Naive thymus-derived CD4-positive, alpha-beta T cell (primary cell): ENCODE data around the gene BTBD3. TPM values are rescaled to one million over a fixed set of nuclear protein-coding genes. Genes with fewer than 3 reads are reported as not detected.

Source experiments
- ATAC-seq: fragments of 150-1000 bp; cut with Tn5 transposase; 2 replicates; pipeline ENCODE4 v1.10.0; 2021; ENCODE audit warnings: mild to moderate bottlenecking, moderate library complexity
- CTCF ChIA-PET: fragments of 350-600 bp; sonication (Branson Sonifier 250); formaldehyde crosslinking; loops from one replicate; lab custom pipeline; 2021; ENCODE audit warnings: antibody characterized with exemption; lab: Charles Lee
- POLR2A ChIA-PET: fragments of 350-600 bp; sonication (Branson Sonifier 250); formaldehyde crosslinking; loops from one replicate; lab custom pipeline; 2021; ENCODE audit warnings: antibody characterized with exemption, inconsistent platforms; lab: Charles Lee
- DNase-seq, 9 donors: peaks; one replicate each; pipeline versions ENCODE4 v3.0.0 to v3.0.0-alpha.2; 2020 to 2022; ENCODE audit warnings: mixed read lengths in 1 of 9
- H3K27ac ChIP-seq: one replicate; pipeline ENCODE4 v1.7.0; 2013; ENCODE audit warnings: mild to moderate bottlenecking, low read depth, low read length, moderate library complexity
- H3K27me3 ChIP-seq, 2 donors: one replicate each; pipeline ENCODE4 v1.7.0; 2013; ENCODE audit warnings: low read length in 2 of 2, mild to moderate bottlenecking in 2 of 2, moderate library complexity in 2 of 2; ENCODE audit not compliant: control insufficient read depth in 2 of 2, insufficient read depth in 2 of 2
- H3K36me3 ChIP-seq, 3 experiments: 1 replicate in 2 of 3; 2 replicates in 1 of 3; pipeline ENCODE4 v1.7.0; 2013; ENCODE audit warnings: low read length in 3 of 3, mild to moderate bottlenecking in 3 of 3, moderate library complexity in 1 of 3; ENCODE audit not compliant: insufficient read depth in 3 of 3, control insufficient read depth in 2 of 3
- H3K4me1 ChIP-seq, 2 donors: one replicate each; pipeline ENCODE4 v1.7.0; 2013; ENCODE audit warnings: low read length in 2 of 2, mild to moderate bottlenecking in 2 of 2, moderate library complexity in 1 of 2; ENCODE audit not compliant: control insufficient read depth in 2 of 2, insufficient read depth in 2 of 2
- H3K4me3 ChIP-seq: 2 replicates; pipeline ENCODE4 v1.7.0; 2013; ENCODE audit warnings: mild to moderate bottlenecking, low read length
- H3K9me3 ChIP-seq, 3 experiments: 1 replicate in 2 of 3; 2 replicates in 1 of 3; pipeline ENCODE4 v1.7.0; 2013; ENCODE audit warnings: low read length in 3 of 3; ENCODE audit not compliant: control insufficient read depth in 2 of 3
- H3K27ac Mint-ChIP-seq, 9 donors: one replicate each; pipeline ENCODE4 v1.8.0; 2020 to 2022; ENCODE audit warnings: mixed read lengths in 9 of 9, mild to moderate bottlenecking in 8 of 9, moderate library complexity in 5 of 9, inconsistent platforms in 2 of 9
- H3K27me3 Mint-ChIP-seq, 5 donors: one replicate each; pipeline ENCODE4 v1.8.0; 2021 to 2022; ENCODE audit warnings: mixed read lengths in 5 of 5, mild to moderate bottlenecking in 1 of 5
- H3K36me3 Mint-ChIP-seq, 5 donors: one replicate each; pipeline ENCODE4 v1.8.0; 2020 to 2022; ENCODE audit warnings: mixed read lengths in 5 of 5, mild to moderate bottlenecking in 3 of 5, inconsistent platforms in 1 of 5
- H3K4me1 Mint-ChIP-seq, 7 donors: one replicate each; pipeline ENCODE4 v1.8.0; 2020 to 2022; ENCODE audit warnings: mixed read lengths in 7 of 7, mild to moderate bottlenecking in 3 of 7, inconsistent platforms in 1 of 7
- H3K4me3 Mint-ChIP-seq, 10 donors: one replicate each; pipeline ENCODE4 v1.8.0; 2020 to 2022; ENCODE audit warnings: mild to moderate bottlenecking in 10 of 10, mixed read lengths in 10 of 10, moderate library complexity in 6 of 10, inconsistent platforms in 2 of 10
- H3K9me3 Mint-ChIP-seq, 11 donors: one replicate each; pipeline ENCODE4 v1.8.0; 2020 to 2022; ENCODE audit warnings: mixed read lengths in 11 of 11, mild to moderate bottlenecking in 4 of 11, inconsistent platforms in 1 of 11, moderate library complexity in 1 of 11
- intact Hi-C, 2 donors: fragments of 100-400 bp; cut with micrococcal nuclease; formaldehyde crosslinking; loops; one replicate each; pipeline ENCODE4 v1.15.1; 2023
- polyA plus RNA-seq, 2 donors: library from polyadenylated mRNA; unstranded; fragments of 300-500 nt; fragmentation: Illumina TruSeq; gene quantifications; one replicate each; pipeline ENCODE4 v1.2.3, GENCODE V29; 2021
- total RNA-seq, 6 experiments: library from RNA in 5 of 6; stranded (reverse) in 5 of 6; gene quantifications; 1 replicate in 5 of 6; 2 replicates in 1 of 6; pipeline ENCODE4 v1.2.3 and lab custom pipeline; 2021 to 2026

The BTBD3 gene
- total and polyA plus RNA-seq, 7 experiments from 2014 or later, result 1.6 to 6.1 (median 2.0) TPM

GRCh38 chr20:11936157-11936556 lies 18.5 kb downstream of the BTBD3 start:
- DNase-seq, result no peak
- CTCF ChIA-PET, result no interaction called here

DNA sequence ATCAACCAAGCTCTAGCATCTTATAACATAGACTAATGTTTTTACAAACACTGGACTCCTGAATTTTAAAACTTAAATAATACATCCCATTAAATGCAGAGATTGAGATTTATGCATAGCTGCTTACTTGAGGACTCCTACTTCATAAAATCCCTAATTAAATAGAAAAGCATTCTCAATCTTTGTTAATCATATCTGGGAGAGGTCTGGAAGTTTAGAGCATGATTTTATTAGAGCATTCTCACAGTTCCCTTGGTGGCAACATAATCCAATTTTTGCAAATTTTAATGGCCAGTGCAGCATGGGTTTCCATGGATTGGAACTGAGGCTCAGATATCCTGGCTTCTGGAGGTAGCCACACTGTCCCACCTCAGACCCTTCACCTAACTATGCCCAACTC lies 19.5 kb downstream of the BTBD3 start:
- Histone ChIP-seq H3K4me1 (no peaks in the 10 kb centered on the region), H3K27me3 (no peaks in the 10 kb centered on the region), H3K36me3 (no peaks in the 10 kb centered on the region), H3K4me3 (no peak overlapping the region), H3K27ac (no peak overlapping the region), H3K9me3 (no peaks in the 10 kb centered on the region)
- no peak for ATAC-seq
- POLR2A ChIA-PET, result no interaction called here
- Mint-ChIP-seq H3K27ac (no peak overlapping the region), H3K36me3 (no peaks in the 10 kb centered on the region), H3K4me1 (no peaks in the 10 kb centered on the region), H3K9me3 (peaks cover 0 to 5% (median 0%) of the 10 kb centered on the region in 11 donors), H3K27me3 (no peaks in the 10 kb centered on the region), H3K4me3 (no peak overlapping the region)
- intact Hi-C loops, result no loop called here
- CTCF ChIA-PET, result no interaction called here
- no peak for DNase-seq

More at GRCh38 chr20:11936157-11936556, 18.5 kb downstream of the BTBD3 start:
- Mint-ChIP-seq H3K9me3 (peaks cover 0 to 5% (median 0%) of the 10 kb centered on the region in 11 donors), H3K4me1 (no peaks in the 10 kb centered on the region), H3K27ac (no peak overlapping the region), H3K4me3 (no peak overlapping the region), H3K36me3 (no peaks in the 10 kb centered on the region), H3K27me3 (peaks cover 0 to 4% (median 0%) of the 10 kb centered on the region in 5 donors)
- no peaks in the 10 kb centered on the region for H3K4me1 ChIP-seq
- intact Hi-C loops, result no loop called here
- POLR2A ChIA-PET, result no interaction called here
- no peaks in the 10 kb centered on the region for H3K27me3 ChIP-seq
- H3K9me3 ChIP-seq, result no peaks in the 10 kb centered on the region
- ATAC-seq, result no peak
- H3K36me3 ChIP-seq, result no peaks in the 10 kb centered on the region
- H3K4me3 ChIP-seq, result no peak overlapping the region
- no peak overlapping the region for H3K27ac ChIP-seq

DNA sequence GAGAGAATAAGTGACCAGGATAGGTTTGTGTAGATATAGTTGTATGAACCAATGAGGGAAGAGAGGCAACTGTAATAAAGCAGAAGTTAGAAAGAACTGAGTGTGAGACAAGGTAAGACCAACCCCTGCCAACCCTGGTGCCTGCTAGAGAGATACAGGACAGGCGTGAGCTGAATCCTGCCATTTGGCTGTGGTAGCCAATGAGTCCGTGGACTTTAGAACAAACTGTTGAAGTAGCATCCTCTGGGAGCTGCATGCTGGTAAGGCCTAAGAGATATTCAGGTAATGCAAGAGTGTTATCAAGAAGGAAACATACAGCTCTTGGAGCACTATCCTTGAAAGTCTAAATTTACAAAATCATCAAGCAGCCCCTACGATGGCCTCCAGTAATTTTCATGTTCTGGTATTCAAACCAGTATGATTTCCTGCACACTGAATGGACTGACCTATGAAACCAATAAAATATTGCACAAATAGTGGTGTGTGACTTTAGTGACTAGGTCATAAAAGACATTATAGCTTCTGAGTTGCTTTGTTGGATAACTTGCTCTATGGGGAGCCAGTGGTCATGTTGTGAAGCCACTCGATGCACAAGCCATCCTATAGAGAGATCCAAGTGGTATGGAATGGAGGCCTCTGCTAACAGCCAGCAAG lies 24.0 kb downstream of the BTBD3 start:
- no peak overlapping the region for H3K4me3 Mint-ChIP-seq
- no peak for DNase-seq
- no peak overlapping the region for H3K27ac Mint-ChIP-seq
- intact Hi-C loops, result no loop called here
- no peak for ATAC-seq
- no peaks in the 10 kb centered on the region for H3K36me3 ChIP-seq
- H3K9me3 ChIP-seq, result no peaks in the 10 kb centered on the region
- H3K4me1 ChIP-seq, result no peaks in the 10 kb centered on the region
- peaks cover 0 to 3% (median 0%) of the 10 kb centered on the region in 11 donors for H3K9me3 Mint-ChIP-seq
- H3K27ac ChIP-seq, result no peak overlapping the region
- no peaks in the 10 kb centered on the region for H3K4me1 Mint-ChIP-seq
- ChIA-PET CTCF (no interaction called here), POLR2A (no interaction called here)
- H3K36me3 Mint-ChIP-seq, result no peaks in the 10 kb centered on the region
- no peak overlapping the region for H3K4me3 ChIP-seq
- no peaks in the 10 kb centered on the region for H3K27me3 Mint-ChIP-seq
- no peaks in the 10 kb centered on the region for H3K27me3 ChIP-seq

DNA sequence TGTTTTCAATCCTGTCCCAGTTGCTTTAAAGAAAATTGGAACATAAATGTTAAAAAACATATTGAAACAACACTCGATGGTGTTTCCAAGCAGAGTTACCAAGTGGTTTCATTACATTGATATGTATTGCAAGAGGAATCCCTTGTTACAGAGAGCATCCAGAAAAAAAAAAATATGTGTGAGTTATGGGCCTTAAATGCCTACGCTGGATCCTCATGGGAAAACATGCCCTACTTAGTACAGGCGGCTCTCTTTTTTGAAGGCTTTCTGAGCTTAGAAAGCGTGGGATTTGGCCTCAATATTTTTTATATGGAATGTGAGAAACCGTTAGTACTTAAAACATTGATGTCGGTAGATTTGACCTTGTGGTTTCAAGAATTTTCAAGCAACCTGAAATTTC lies 26.1 kb downstream of the BTBD3 start:
- no peak overlapping the region for H3K4me3 Mint-ChIP-seq
- Histone ChIP-seq H3K4me1 (no peaks in the 10 kb centered on the region), H3K27me3 (no peaks in the 10 kb centered on the region), H3K36me3 (no peaks in the 10 kb centered on the region), H3K9me3 (no peaks in the 10 kb centered on the region), H3K27ac (no peak overlapping the region), H3K4me3 (no peak overlapping the region)
- H3K4me1 Mint-ChIP-seq, result no peaks in the 10 kb centered on the region
- DNase-seq (no peak), ATAC-seq (no peak)
- H3K27ac Mint-ChIP-seq, result no peak overlapping the region
- H3K27me3 Mint-ChIP-seq, result no peaks in the 10 kb centered on the region
- H3K9me3 Mint-ChIP-seq, result peaks cover 0 to 3% (median 0%) of the 10 kb centered on the region in 11 donors
- POLR2A ChIA-PET, result no interaction called here
- H3K36me3 Mint-ChIP-seq, result no peaks in the 10 kb centered on the region
- intact Hi-C loops, result no loop called here
- CTCF ChIA-PET, result no interaction called here

DNA sequence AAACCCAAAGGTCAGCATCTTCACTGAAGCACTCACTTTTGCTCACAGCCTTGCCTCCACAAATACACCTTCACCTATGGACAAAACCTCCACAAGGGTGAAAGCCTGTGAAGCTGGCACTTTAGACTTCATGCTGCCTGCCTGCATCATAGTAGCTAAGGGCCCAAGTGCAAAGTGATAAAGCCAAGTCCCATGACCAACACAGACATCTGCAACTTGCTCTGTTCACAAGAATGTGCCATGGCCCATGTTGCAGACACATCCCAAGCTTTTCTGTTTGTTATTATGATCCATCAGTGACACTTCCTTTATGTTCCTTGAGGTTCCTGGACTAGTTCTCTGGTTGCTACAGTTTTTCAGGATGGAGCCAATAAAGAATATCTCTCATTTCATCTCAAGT lies 31.1 kb downstream of the BTBD3 start:
- Mint-ChIP-seq H3K36me3 (no peaks in the 10 kb centered on the region), H3K27ac (no peak overlapping the region), H3K9me3 (peaks cover 0 to 3% (median 0%) of the 10 kb centered on the region in 11 donors), H3K27me3 (no peaks in the 10 kb centered on the region), H3K4me1 (no peaks in the 10 kb centered on the region), H3K4me3 (no peak overlapping the region)
- POLR2A ChIA-PET, result no interaction called here
- no peak overlapping the region for H3K27ac ChIP-seq
- ATAC-seq (no peak), DNase-seq (no peak)
- H3K36me3 ChIP-seq, result no peaks in the 10 kb centered on the region
- H3K27me3 ChIP-seq, result no peaks in the 10 kb centered on the region
- H3K9me3 ChIP-seq, result no peaks in the 10 kb centered on the region
- H3K4me1 ChIP-seq, result no peaks in the 10 kb centered on the region
- intact Hi-C loops, result no loop called here
- H3K4me3 ChIP-seq, result no peak overlapping the region
- CTCF ChIA-PET, result interaction anchor here (0.7 kb wide), 1 partner anchor 10 kb away, joined by 4 read pairs; no protein-coding TSS in a partner anchor

GRCh38 chr20:11949711-11950110 lies 32.0 kb downstream of the BTBD3 start:
- Mint-ChIP-seq H3K9me3 (peaks cover 0 to 7% (median 5%) of the 10 kb centered on the region in 11 donors), H3K27ac (no peak overlapping the region), H3K4me3 (no peak overlapping the region), H3K27me3 (no peaks in the 10 kb centered on the region), H3K36me3 (no peaks in the 10 kb centered on the region), H3K4me1 (no peaks in the 10 kb centered on the region)
- Histone ChIP-seq H3K4me1 (no peaks in the 10 kb centered on the region), H3K9me3 (no peaks in the 10 kb centered on the region), H3K4me3 (no peak overlapping the region), H3K27me3 (no peaks in the 10 kb centered on the region), H3K36me3 (no peaks in the 10 kb centered on the region), H3K27ac (no peak overlapping the region)
- no peak for ATAC-seq
- no peak for DNase-seq
- ChIA-PET POLR2A (no interaction called here), CTCF (no interaction called here)
- intact Hi-C loops, result no loop called here

DNA sequence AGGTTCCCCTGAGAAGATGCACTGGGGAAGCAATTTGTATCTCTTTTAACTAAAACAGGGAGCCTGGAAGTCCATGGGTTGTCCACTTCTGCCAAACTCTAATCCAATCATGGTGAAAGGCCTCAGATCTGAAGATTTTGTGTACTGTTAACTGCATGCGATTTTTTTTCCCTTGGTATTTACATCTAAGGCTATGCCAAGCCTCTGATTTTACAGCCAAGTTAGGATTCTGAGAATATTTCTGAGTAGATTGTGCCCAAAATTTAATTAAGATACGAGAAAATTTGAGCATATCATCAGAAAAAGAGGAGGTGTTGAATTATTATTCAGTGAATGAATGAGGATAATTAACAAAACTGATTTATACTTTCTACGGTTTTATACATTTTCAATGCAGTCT lies 34.0 kb downstream of the BTBD3 start:
- Mint-ChIP-seq H3K4me1 (no peaks in the 10 kb centered on the region), H3K9me3 (peaks cover 0 to 12% (median 7%) of the 10 kb centered on the region in 11 donors), H3K36me3 (no peaks in the 10 kb centered on the region), H3K27me3 (peaks cover 0 to 7% (median 0%) of the 10 kb centered on the region in 5 donors), H3K27ac (no peak overlapping the region), H3K4me3 (no peak overlapping the region)
- Histone ChIP-seq H3K36me3 (no peaks in the 10 kb centered on the region), H3K9me3 (peaks cover 0 to 5% (median 0%) of the 10 kb centered on the region in 3 experiments), H3K4me1 (no peaks in the 10 kb centered on the region), H3K4me3 (no peak overlapping the region), H3K27ac (no peak overlapping the region), H3K27me3 (no peaks in the 10 kb centered on the region)
- ChIA-PET CTCF (no interaction called here), POLR2A (no interaction called here)
- intact Hi-C loops, result no loop called here
- no peak for ATAC-seq
- no peak for DNase-seq
